ENCODE measurements around the gene ACSF3. TPM values are rescaled to one million over a fixed set of nuclear protein-coding genes. Genes with fewer than 3 reads are reported as not detected.

ACSF3 gene
- total RNA-seq, 1 experiment from 2014 or later, result 39.2 TPM

- BruUV-seq (replicated peaks), result no TSS peak
- Mint-ChIP-seq H3K4me1 (ENCODE audit: insufficient read depth, unreplicated experiment) (peaks cover 5% of the 10 kb centered on the region), H3K9me3 (ENCODE audit: unreplicated experiment) (no peaks in the 10 kb centered on the region), H3K36me3 (ENCODE audit: insufficient read depth, unreplicated experiment) (no peaks in the 10 kb centered on the region), H3K27ac (ENCODE audit: low read depth, unreplicated experiment) (no peak overlapping the region), H3K4me3 (ENCODE audit: unreplicated experiment) (no peak overlapping the region), H3K27me3 (ENCODE audit: insufficient read depth, unreplicated experiment) (no peaks in the 10 kb centered on the region)
- intact Hi-C loops (cut with micrococcal nuclease), result no loop called here
- TF ChIP-seq CTCF (IDR thresholded peaks at IDR 0.05; ENCODE audit: unreplicated experiment), result no peak
- DNase-seq (ENCODE audit: unreplicated experiment), result no peak
- ChIA-PET POLR2A (no interaction called here), CTCF (interaction anchor here (0.7 kb wide), 1 partner anchor 435 kb away, joined by 3 read pairs; no protein-coding TSS in a partner anchor)
Observed at GRCh38 chr16:89175280-89176146, 81.9 kb downstream of the ACSF3 start.

GRCh38 chr16:89176147-89176690 is 82.6 kb downstream of the ACSF3 start:
- Mint-ChIP-seq H3K27me3 (ENCODE audit: insufficient read depth, unreplicated experiment) (no peaks in the 10 kb centered on the region), H3K27ac (ENCODE audit: low read depth, unreplicated experiment) (no peak overlapping the region), H3K4me3 (ENCODE audit: unreplicated experiment) (no peak overlapping the region), H3K36me3 (ENCODE audit: insufficient read depth, unreplicated experiment) (no peaks in the 10 kb centered on the region), H3K4me1 (ENCODE audit: insufficient read depth, unreplicated experiment) (no peaks in the 10 kb centered on the region), H3K9me3 (ENCODE audit: unreplicated experiment) (no peaks in the 10 kb centered on the region)
- no peak for TF ChIP-seq CTCF (IDR thresholded peaks at IDR 0.05; ENCODE audit: unreplicated experiment)
- CTCF ChIA-PET, result interaction anchor here (0.6 kb wide), 1 partner anchor 606 kb away, joined by 4 read pairs; no protein-coding TSS in a partner anchor
- intact Hi-C loops (cut with micrococcal nuclease), result no loop called here
- POLR2A ChIA-PET, result interaction anchor here (0.5 kb wide), 1 partner anchor 87 kb away, joined by 3 read pairs; no protein-coding TSS in a partner anchor
- no peak for DNase-seq (ENCODE audit: unreplicated experiment)
- no TSS peak for BruUV-seq (replicated peaks)

- H3K4me3 Mint-ChIP-seq (ENCODE audit: unreplicated experiment), result no peak overlapping the region
- POLR2A ChIA-PET, result interaction anchor here (0.5 kb wide), 1 partner anchor 87 kb away, joined by 3 read pairs; no protein-coding TSS in a partner anchor
Observed at GRCh38 chr16:89176717-89177116, 83.1 kb downstream of the ACSF3 start.

More at GRCh38 chr16:89176717-89177116, 83.1 kb downstream of the ACSF3 start:
- intact Hi-C loops (cut with micrococcal nuclease), result no loop called here
- Mint-ChIP-seq H3K27me3 (ENCODE audit: insufficient read depth, unreplicated experiment) (no peaks in the 10 kb centered on the region), H3K36me3 (ENCODE audit: insufficient read depth, unreplicated experiment) (peaks cover 4% of the 10 kb centered on the region), H3K4me1 (ENCODE audit: insufficient read depth, unreplicated experiment) (no peaks in the 10 kb centered on the region), H3K9me3 (ENCODE audit: unreplicated experiment) (no peaks in the 10 kb centered on the region), H3K27ac (ENCODE audit: low read depth, unreplicated experiment) (no peak overlapping the region)
- TF ChIP-seq CTCF (IDR thresholded peaks at IDR 0.05; ENCODE audit: unreplicated experiment), result no peak
- CTCF ChIA-PET, result interaction anchor here (0.6 kb wide), 1 partner anchor 607 kb away, joined by 4 read pairs; no protein-coding TSS in a partner anchor
- no peak for DNase-seq (ENCODE audit: unreplicated experiment)
- BruUV-seq (replicated peaks), result no TSS peak

Measured in MCF 10A (cell line).